HepG2 (cell line): Measurements from ENCODE around the gene WNT6. TPM values are rescaled to one million over a fixed set of nuclear protein-coding genes. Genes with fewer than 3 reads are reported as not detected.

Experiments used
- ATAC-seq: fragments of 200-7000 bp; cut with Tn5 transposase; 3 replicates; pipeline ENCODE4 v1.9.1; 2020; ENCODE audit warnings: mild to moderate bottlenecking, moderate library complexity
- BruUV-seq: library from RNA; stranded (reverse); fragments of 400-500 nt; replicated peaks from 2 replicates; lab custom pipeline; 2021; lab: Mats Ljungman, UMichigan
- CTCF ChIA-PET: fragments of 300-600 bp; formaldehyde crosslinking; extraction: SDS; loops from one replicate; lab custom pipeline; 2021; ENCODE audit warnings: low total read pairs, inconsistent platforms, low intra/inter-chr PET ratio; lab: Yijun Ruan, JAX
- POLR2A ChIA-PET: fragments of 350-600 bp; sonication (Branson Sonifier 250); formaldehyde crosslinking; loops from one replicate; lab custom pipeline; 2020; ENCODE audit warnings: antibody characterized with exemption, inconsistent platforms; lab: Yijun Ruan, JAX
- DNase-seq: peaks from one replicate; pipeline ENCODE4 v3.0.0-alpha.2; 2015; ENCODE audit warnings: low spot score
- FAIRE-seq: peaks from 3 replicates; lab custom pipeline; 2011; peaks lifted over from hg19 to GRCh38; lab: Jason Lieb, UNC
- H2AFZ ChIP-seq: one replicate; pipeline ENCODE4 v1.6.1; 2011; ENCODE audit warnings: low read length, inconsistent platforms
- H3K27ac ChIP-seq: fragments of 300-600 bp; 3 replicates; pipeline ENCODE4 v1.8.0; 2011; ENCODE audit warnings: mixed run types, mild to moderate bottlenecking, mixed read lengths, low read length, inconsistent platforms; ENCODE audit not compliant: insufficient read depth; ENCODE audit errors: extremely low read length
- H3K27me3 ChIP-seq, 2 experiments: fragments of 200-600 bp in 1 of 2; 2 replicates in 1 of 2; 3 replicates in 1 of 2; pipeline versions ENCODE4 v1.6.0 to v1.8.0; 2011; ENCODE audit warnings: low read length in 2 of 2, mild to moderate bottlenecking in 2 of 2, moderate library complexity in 2 of 2, inconsistent platforms in 1 of 2; ENCODE audit not compliant: insufficient read depth in 2 of 2, control insufficient read depth in 1 of 2
- H3K36me3 ChIP-seq, 2 experiments: fragments of 200-600 bp in 1 of 2; replicated peaks in 1 of 2; 2 replicates in 1 of 2; 3 replicates in 1 of 2; pipeline versions ENCODE4 v1.5.1 to v1.8.0; 2011; ENCODE audit warnings: low read length in 2 of 2, inconsistent platforms in 1 of 2; ENCODE audit not compliant: insufficient read depth in 2 of 2, control insufficient read depth in 1 of 2
- H3K4me1 ChIP-seq: 2 replicates; pipeline ENCODE4 v1.5.1; 2012; ENCODE audit warnings: low read length, inconsistent platforms; ENCODE audit not compliant: insufficient read depth
- H3K4me2 ChIP-seq: 2 replicates; pipeline ENCODE4 v1.6.0; 2011; ENCODE audit warnings: low read depth, low read length, inconsistent platforms
- H3K4me3 ChIP-seq, 3 experiments: fragments of 200-600 bp in 1 of 3; sonication (generic), shearing (Covaris generic) in 1 of 3; replicated peaks in 1 of 3; 2 replicates each; pipeline ENCODE4 v1.5.1; 2011 to 2016; ENCODE audit warnings: low read length in 3 of 3, inconsistent platforms in 2 of 3, low read depth in 2 of 3, mild to moderate bottlenecking in 2 of 3, control low read depth in 1 of 3, mixed read lengths in 1 of 3; ENCODE audit not compliant: insufficient read depth in 1 of 3
- H3K79me2 ChIP-seq: one replicate; pipeline ENCODE4 v1.6.1; 2011; ENCODE audit warnings: low read length, inconsistent platforms; ENCODE audit not compliant: insufficient read depth
- H3K9ac ChIP-seq: 2 replicates; pipeline ENCODE4 v1.6.0; 2011; ENCODE audit warnings: mild to moderate bottlenecking, low read depth, low read length, inconsistent platforms; ENCODE audit not compliant: insufficient read depth
- H3K9me3 ChIP-seq: 2 replicates; pipeline ENCODE4 v1.5.1; 2012; ENCODE audit warnings: mild to moderate bottlenecking, low read length
- H4K20me1 ChIP-seq: 2 replicates; pipeline ENCODE4 v1.6.0; 2011; ENCODE audit warnings: inconsistent platforms, mild to moderate bottlenecking, low read length, moderate library complexity; ENCODE audit not compliant: insufficient read depth
- MED8 ChIP-seq: sonication (generic); formaldehyde crosslinking; IDR thresholded peaks from 2 replicates; pipeline ENCODE4 v1.8.1; 2023; ENCODE audit warnings: mild to moderate bottlenecking, missing genetic modification reagents; ENCODE audit not compliant: insufficient replicate concordance
- NR1H2 ChIP-seq: sonication (generic); formaldehyde crosslinking; IDR thresholded peaks from 2 replicates; pipeline ENCODE4 v1.8.1; 2022; ENCODE audit warnings: low read depth, missing genetic modification reagents, borderline replicate concordance
- NR2F6 ChIP-seq, 2 experiments: IDR thresholded peaks; 2 replicates each; pipeline ENCODE4 v1.6.1; 2016; ENCODE audit warnings: antibody characterized with exemption in 1 of 2, mild to moderate bottlenecking in 1 of 2
- WGBS: methylation state at CpG from one replicate; pipeline ENCODE4 v1.1.6; 2017; ENCODE audit warnings: low lambda C conversion rate; 5-methylcytosine and 5-hydroxymethylcytosine counted together
- in situ Hi-C: cut with HindIII; loops from 2 replicates; pipeline ENCODE4 v1.10.0; 2017; ENCODE audit warnings: low pct_unique_long_range_greater_than_20kb; ENCODE audit not compliant: extremely low pct_ligation_motif_present
- intact Hi-C: fragments of 100-400 bp; cut with micrococcal nuclease; formaldehyde crosslinking; loops from one replicate; pipeline ENCODE4 v1.10.0; 2022; ENCODE audit not compliant: unreplicated experiment
- polyA plus RNA-seq, 8 experiments: library from polyadenylated mRNA; depleted of rRNA in 3 of 8; stranded (reverse) in 7 of 8; unstranded in 1 of 8; fragments of >200 nt; fragmentation: Illumina TruSeq in 4 of 8; extraction: Trizol in 4 of 8; gene quantifications; 2 replicates each; pipeline versions ENCODE4 v1.2.1 to v1.2.3, GENCODE V29; 2011 to 2016; ENCODE audit warnings: low read depth in 4 of 8, missing spikeins in 1 of 8, mixed read lengths in 1 of 8; ENCODE audit not compliant: insufficient read depth in 1 of 8
- total RNA-seq, 5 experiments: library from RNA; depleted of rRNA; stranded (reverse); fragments of >200 nt; fragmentation: Illumina TruSeq; extraction: Trizol; gene quantifications; 2 replicates each; pipeline ENCODE4 v1.2.3, GENCODE V29; 2016; ENCODE audit warnings: low read depth in 1 of 5
- TF ChIP-seq, protein P1 (sequence below): fragments of 450-650 bp; IDR thresholded peaks from 2 replicates; pipeline ENCODE4 v1.6.1; 2016
- TF ChIP-seq, protein P2 (sequence below): IDR thresholded peaks from 2 replicates; pipeline ENCODE4 v1.6.1; 2016; ENCODE audit warnings: low read depth, control low read depth
- TF ChIP-seq, protein P3 (sequence below): sonication (generic); formaldehyde crosslinking; IDR thresholded peaks from 2 replicates; pipeline ENCODE4 v1.5.0; 2020; ENCODE audit warnings: mild to moderate bottlenecking, missing genetic modification reagents
- TF ChIP-seq, protein P4 (sequence below): IDR thresholded peaks from 2 replicates; pipeline ENCODE4 v1.6.1; 2012; ENCODE audit warnings: low read length, improper control_type of control experiment

The WNT6 gene
- total and polyA plus RNA-seq, 2 of the 13 experiments (the other 11 are each of a cell fraction or from before 2014, with no cell fraction given), result 0.20 TPM; not detected in 1

DNA sequence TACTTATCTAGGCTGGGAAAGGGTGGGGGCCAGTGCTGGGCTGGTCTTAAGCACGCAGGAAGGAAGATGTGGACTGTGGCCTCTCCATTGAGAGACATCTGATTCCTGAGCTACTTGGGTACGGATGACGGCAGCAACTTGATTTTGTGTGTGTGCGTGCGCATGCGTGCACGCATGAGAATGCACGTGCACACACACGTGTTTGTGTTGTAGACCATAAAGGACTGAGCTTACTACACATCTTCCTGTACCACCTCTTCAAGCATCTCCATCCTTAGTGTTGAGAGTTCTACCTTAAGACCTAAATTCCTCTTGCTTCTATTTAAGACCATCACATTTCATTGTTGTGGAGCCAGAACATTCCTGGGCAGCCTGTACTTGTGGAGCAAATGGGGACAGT, 9.5 kb downstream of the WNT6 start:
- no peak overlapping the region for H3K27ac ChIP-seq
- no peaks in the 10 kb centered on the region for H3K36me3 ChIP-seq
- no peak for DNase-seq
- 51% methylated on average over 9 of the region's 9 CpGs for WGBS
- H3K27me3 ChIP-seq, result peaks cover 11 to 92% of the 10 kb centered on the region in 2 experiments; a peak in 4 of 5 replicates
- H3K9ac ChIP-seq, result no peak overlapping the region
- no peaks in the 10 kb centered on the region for H4K20me1 ChIP-seq
- POLR2A ChIA-PET, result no interaction called here
- H3K4me2 ChIP-seq, result no peak overlapping the region
- TF ChIP-seq, protein P1, sequence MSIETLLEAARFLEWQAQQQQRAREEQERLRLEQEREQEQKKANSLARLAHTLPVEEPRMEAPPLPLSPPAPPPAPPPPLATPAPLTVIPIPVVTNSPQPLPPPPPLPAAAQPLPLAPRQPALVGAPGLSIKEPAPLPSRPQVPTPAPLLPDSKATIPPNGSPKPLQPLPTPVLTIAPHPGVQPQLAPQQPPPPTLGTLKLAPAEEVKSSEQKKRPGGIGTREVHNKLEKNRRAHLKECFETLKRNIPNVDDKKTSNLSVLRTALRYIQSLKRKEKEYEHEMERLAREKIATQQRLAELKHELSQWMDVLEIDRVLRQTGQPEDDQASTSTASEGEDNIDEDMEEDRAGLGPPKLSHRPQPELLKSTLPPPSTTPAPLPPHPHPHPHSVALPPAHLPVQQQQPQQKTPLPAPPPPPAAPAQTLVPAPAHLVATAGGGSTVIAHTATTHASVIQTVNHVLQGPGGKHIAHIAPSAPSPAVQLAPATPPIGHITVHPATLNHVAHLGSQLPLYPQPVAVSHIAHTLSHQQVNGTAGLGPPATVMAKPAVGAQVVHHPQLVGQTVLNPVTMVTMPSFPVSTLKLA, result peak; percentile 94
- TF ChIP-seq, protein P2, sequence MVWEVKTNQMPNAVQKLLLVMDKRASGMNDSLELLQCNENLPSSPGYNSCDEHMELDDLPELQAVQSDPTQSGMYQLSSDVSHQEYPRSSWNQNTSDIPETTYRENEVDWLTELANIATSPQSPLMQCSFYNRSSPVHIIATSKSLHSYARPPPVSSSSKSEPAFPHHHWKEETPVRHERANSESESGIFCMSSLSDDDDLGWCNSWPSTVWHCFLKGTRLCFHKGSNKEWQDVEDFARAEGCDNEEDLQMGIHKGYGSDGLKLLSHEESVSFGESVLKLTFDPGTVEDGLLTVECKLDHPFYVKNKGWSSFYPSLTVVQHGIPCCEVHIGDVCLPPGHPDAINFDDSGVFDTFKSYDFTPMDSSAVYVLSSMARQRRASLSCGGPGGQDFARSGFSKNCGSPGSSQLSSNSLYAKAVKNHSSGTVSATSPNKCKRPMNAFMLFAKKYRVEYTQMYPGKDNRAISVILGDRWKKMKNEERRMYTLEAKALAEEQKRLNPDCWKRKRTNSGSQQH (CRISPR knock-in tag), result no peak
- TF ChIP-seq, all 625 proteins: peak for 1
- in situ Hi-C loops (no loop called here), intact Hi-C loops (loop anchor here (10.0 kb wide), 2 partner anchors 86 to 116 kb away; partner anchors contain the start of genes CDK5R2 and FEV)
- CTCF ChIA-PET, result no interaction called here
- H3K4me1 ChIP-seq, result no peaks in the 10 kb centered on the region; the same call in 1 of the 2 replicates
- BruUV-seq, result no TSS peak
- H3K79me2 ChIP-seq, result no peaks in the 10 kb centered on the region
- FAIRE-seq (no peak), ATAC-seq (no peak)
- no peak overlapping the region for H3K4me3 ChIP-seq
- H2AFZ ChIP-seq, result no peak overlapping the region
- no peaks in the 10 kb centered on the region for H3K9me3 ChIP-seq

DNA sequence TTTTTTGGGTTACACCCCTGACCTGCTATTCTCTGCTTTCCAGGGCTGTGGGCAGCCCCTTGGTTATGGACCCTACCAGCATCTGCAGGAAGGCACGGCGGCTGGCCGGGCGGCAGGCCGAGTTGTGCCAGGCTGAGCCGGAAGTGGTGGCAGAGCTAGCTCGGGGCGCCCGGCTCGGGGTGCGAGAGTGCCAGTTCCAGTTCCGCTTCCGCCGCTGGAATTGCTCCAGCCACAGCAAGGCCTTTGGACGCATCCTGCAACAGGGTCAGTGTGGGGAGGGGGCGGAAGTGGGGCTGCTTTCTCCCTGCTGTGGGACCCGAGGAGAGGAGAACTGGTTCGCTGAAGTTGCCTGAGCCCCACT, 11.4 kb downstream of the WNT6 start:
- Histone ChIP-seq H3K4me1 (no peaks in the 10 kb centered on the region; the same call in 1 of the 2 replicates), H3K27me3 (peaks cover 11 to 95% of the 10 kb centered on the region in 2 experiments; a peak in 4 of 5 replicates), H3K9me3 (no peaks in the 10 kb centered on the region), H3K79me2 (no peaks in the 10 kb centered on the region), H2AFZ (no peak overlapping the region), H3K9ac (no peak overlapping the region), H4K20me1 (no peaks in the 10 kb centered on the region), H3K4me2 (peak overlapping the region; percentile 57), H3K36me3 (no peaks in the 10 kb centered on the region), H3K27ac (no peak overlapping the region), H3K4me3 (peak overlapping the region in 2 of 3 experiments; percentile 35 to 56; a peak in 4 of 6 replicates)
- ChIA-PET POLR2A (no interaction called here), CTCF (no interaction called here)
- DNase-seq, result no peak
- ATAC-seq, result no peak
- in situ Hi-C loops, result no loop called here
- FAIRE-seq, result no peak
- intact Hi-C loops, result no loop called here
- BruUV-seq, result no TSS peak
- 9% methylated on average over 17 of the region's 18 CpGs for WGBS
- TF ChIP-seq MED8 (CRISPR knock-in tag), result no peak
- no peak for TF ChIP-seq NR1H2 (CRISPR knock-in tag)
- TF ChIP-seq NR2F6 (IDR thresholded peaks at IDR 0.05), result no peak
- TF ChIP-seq NR2F6 (CRISPR knock-in tag; IDR thresholded peaks at IDR 0.05), result no peak
- TF ChIP-seq, protein P3, sequence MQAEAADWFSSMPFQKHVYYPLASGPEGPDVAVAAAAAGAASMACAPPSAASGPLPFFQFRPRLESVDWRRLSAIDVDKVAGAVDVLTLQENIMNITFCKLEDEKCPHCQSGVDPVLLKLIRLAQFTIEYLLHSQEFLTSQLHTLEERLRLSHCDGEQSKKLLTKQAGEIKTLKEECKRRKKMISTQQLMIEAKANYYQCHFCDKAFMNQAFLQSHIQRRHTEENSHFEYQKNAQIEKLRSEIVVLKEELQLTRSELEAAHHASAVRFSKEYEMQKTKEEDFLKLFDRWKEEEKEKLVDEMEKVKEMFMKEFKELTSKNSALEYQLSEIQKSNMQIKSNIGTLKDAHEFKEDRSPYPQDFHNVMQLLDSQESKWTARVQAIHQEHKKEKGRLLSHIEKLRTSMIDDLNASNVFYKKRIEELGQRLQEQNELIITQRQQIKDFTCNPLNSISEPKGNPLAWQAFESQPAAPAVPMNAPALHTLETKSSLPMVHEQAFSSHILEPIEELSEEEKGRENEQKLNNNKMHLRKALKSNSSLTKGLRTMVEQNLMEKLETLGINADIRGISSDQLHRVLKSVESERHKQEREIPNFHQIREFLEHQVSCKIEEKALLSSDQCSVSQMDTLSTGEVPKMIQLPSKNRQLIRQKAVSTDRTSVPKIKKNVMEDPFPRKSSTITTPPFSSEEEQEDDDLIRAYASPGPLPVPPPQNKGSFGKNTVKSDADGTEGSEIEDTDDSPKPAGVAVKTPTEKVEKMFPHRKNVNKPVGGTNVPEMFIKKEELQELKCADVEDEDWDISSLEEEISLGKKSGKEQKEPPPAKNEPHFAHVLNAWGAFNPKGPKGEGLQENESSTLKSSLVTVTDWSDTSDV (CRISPR knock-in tag), result no peak
- TF ChIP-seq, protein P4, sequence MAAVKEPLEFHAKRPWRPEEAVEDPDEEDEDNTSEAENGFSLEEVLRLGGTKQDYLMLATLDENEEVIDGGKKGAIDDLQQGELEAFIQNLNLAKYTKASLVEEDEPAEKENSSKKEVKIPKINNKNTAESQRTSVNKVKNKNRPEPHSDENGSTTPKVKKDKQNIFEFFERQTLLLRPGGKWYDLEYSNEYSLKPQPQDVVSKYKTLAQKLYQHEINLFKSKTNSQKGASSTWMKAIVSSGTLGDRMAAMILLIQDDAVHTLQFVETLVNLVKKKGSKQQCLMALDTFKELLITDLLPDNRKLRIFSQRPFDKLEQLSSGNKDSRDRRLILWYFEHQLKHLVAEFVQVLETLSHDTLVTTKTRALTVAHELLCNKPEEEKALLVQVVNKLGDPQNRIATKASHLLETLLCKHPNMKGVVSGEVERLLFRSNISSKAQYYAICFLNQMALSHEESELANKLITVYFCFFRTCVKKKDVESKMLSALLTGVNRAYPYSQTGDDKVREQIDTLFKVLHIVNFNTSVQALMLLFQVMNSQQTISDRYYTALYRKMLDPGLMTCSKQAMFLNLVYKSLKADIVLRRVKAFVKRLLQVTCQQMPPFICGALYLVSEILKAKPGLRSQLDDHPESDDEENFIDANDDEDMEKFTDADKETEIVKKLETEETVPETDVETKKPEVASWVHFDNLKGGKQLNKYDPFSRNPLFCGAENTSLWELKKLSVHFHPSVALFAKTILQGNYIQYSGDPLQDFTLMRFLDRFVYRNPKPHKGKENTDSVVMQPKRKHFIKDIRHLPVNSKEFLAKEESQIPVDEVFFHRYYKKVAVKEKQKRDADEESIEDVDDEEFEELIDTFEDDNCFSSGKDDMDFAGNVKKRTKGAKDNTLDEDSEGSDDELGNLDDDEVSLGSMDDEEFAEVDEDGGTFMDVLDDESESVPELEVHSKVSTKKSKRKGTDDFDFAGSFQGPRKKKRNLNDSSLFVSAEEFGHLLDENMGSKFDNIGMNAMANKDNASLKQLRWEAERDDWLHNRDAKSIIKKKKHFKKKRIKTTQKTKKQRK, result no peak
